ENCODE data around the gene RETN. TPM values are rescaled to one million over a fixed set of nuclear protein-coding genes. Genes with fewer than 3 reads are reported as not detected.

The RETN gene
- total and polyA plus RNA-seq, 4 donors = 2.6 TPM; not detected in 3

DNA sequence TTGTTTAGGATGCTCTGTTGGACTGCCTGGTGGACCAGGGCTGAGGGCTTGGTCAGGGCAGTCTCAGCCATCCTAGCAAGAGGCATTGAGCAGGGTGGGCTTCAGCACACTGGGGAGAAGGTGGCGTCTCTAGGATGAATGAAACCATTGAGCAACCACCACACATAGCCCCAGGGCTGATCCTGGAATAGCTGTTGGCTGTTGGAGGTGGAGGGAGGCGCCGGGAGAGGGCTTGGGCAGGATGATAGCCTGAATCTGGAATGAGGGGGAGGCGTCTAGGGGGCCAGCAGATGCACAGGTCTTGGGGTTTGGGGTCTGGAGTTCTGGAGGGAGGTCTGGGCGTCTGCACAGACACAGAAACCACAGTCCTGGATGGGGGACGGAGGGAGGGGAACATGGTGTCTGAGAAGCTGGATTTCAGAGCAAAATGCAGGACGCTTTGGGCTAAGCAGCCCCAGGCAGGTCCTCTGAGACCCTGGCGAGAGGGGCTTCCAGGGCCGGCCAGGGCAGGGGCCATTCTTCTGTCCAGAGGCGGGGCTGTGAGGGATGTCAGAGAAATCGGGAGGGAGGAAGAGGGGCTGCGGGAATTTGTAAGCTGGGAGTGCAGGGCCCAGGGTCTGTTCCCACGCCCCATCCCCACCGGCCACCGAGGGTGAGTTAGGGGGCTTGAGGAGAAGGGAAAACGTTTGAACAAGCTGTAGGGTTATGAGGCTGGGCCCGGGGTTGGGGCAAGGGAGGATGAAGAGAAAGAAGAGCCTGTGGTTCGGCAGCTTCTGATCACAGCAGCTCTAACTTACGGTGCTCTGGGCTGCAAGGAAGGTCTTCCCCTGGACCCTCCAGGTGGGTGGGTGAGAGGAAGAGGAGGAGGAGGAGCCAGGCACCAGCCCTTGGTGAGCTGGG lies 16.9 kb downstream of the RETN start:
- 33 to 43% methylated on average over 19 of the region's 19 CpGs for WGBS, 2 donors
- intact Hi-C loops (cut with DNase I) = loop anchor here in 1 of 2 donors (10.0 kb wide), 2 partner anchors 109 to 131 kb away; no protein-coding TSS in a partner anchor

DNA sequence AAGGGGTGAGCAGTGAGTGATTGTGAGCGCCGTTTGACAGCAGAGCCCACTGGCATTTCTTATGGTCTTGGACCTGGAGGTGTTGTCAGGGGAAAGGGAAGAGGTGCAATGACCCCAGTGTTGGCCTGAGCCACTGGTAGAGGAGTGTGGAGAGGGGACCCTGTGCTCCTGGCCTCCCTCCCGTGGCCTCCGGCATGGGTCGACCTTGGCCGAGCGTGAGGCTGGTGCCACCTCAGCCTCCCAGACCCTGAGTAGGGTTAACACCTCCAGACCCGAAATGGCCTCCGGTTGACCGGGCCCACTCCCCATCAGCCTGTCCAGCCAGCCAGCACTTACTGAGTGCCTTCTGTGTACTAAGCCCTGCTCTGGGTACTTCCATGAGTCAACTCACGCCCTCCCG lies 18.3 kb downstream of the RETN start:
- Histone ChIP-seq H3K27me3 (ENCODE audit: control insufficient read depth in 1 of 2, insufficient read depth in 2 of 2, low read length in 1 of 2) (no peaks in the 10 kb centered on the region), H3K4me3 (ENCODE audit: low read length in 2 of 2) (no peak overlapping the region), H3K36me3 (ENCODE audit: control insufficient read depth in 1 of 2, insufficient read depth in 2 of 2, low read length in 1 of 2) (no peaks in the 10 kb centered on the region), H3K4me1 (ENCODE audit: control insufficient read depth in 1 of 2, insufficient read depth in 2 of 2, low read length in 2 of 2) (no peaks in the 10 kb centered on the region), H3K9me3 (ENCODE audit: control insufficient read depth, low read length) (no peaks in the 10 kb centered on the region), H3K27ac (ENCODE audit: low read depth in 1 of 2, low read length in 2 of 2) (no peak overlapping the region)
- WGBS, 2 donors = 83 to 85% methylated on average over 12 of the region's 12 CpGs
- intact Hi-C loops (cut with DNase I) = loop anchor here in 1 of 2 donors (10.0 kb wide), 2 partner anchors 108 to 132 kb away; no protein-coding TSS in a partner anchor
- DNase-seq (no peak), ATAC-seq (ENCODE audit: low FRiP score) (no peak)

More for the DNA sequence above, 16.9 kb downstream of the RETN start:
- Histone ChIP-seq H3K36me3 (ENCODE audit: control insufficient read depth in 1 of 2, insufficient read depth in 2 of 2, low read length in 1 of 2) (no peaks in the 10 kb centered on the region), H3K9me3 (ENCODE audit: control insufficient read depth, low read length) (no peaks in the 10 kb centered on the region), H3K4me1 (ENCODE audit: control insufficient read depth in 1 of 2, insufficient read depth in 2 of 2, low read length in 2 of 2) (no peaks in the 10 kb centered on the region), H3K27me3 (ENCODE audit: control insufficient read depth in 1 of 2, insufficient read depth in 2 of 2, low read length in 1 of 2) (no peaks in the 10 kb centered on the region), H3K4me3 (ENCODE audit: low read length in 2 of 2) (no peak overlapping the region), H3K27ac (ENCODE audit: low read depth in 1 of 2, low read length in 2 of 2) (no peak overlapping the region)
- DNase-seq (no peak), ATAC-seq (ENCODE audit: low FRiP score) (no peak)

DNA sequence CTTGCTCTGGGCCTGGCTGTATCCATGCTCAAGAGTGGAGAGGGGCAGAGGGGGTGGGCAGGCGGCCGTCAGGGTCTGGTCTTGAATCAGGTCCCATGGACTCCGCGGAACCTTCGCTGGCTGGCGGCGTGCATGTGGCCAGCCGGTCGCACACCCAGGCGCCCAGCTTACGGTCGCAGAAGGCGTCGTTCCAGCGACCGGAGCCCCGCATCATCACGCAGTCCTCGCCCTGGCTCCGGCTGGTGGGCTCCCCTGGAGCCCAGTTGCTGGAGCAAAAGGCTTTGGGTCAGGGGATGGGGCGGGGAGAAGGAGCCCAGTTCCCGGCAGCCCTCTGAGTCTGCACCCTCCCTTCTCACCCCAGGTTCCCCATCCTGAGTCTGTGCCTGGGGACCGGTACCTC lies 20.3 kb downstream of the RETN start:
- DNase-seq (no peak), ATAC-seq (ENCODE audit: low FRiP score) (no peak)
- no peaks in the 10 kb centered on the region for H3K36me3 ChIP-seq (ENCODE audit: control insufficient read depth in 1 of 2, insufficient read depth in 2 of 2, low read length in 1 of 2)
- no peaks in the 10 kb centered on the region for H3K9me3 ChIP-seq (ENCODE audit: control insufficient read depth, low read length)
- no peaks in the 10 kb centered on the region for H3K4me1 ChIP-seq (ENCODE audit: control insufficient read depth in 1 of 2, insufficient read depth in 2 of 2, low read length in 2 of 2)
- H3K27ac ChIP-seq (ENCODE audit: low read depth in 1 of 2, low read length in 2 of 2) = no peak overlapping the region
- intact Hi-C loops (cut with DNase I) = loop anchor here in 1 of 2 donors (10.0 kb wide), 2 partner anchors 106 to 134 kb away; no protein-coding TSS in a partner anchor
- no peak overlapping the region for H3K4me3 ChIP-seq (ENCODE audit: low read length in 2 of 2)
- WGBS, 2 donors = 19 to 26% methylated on average over 23 of the region's 23 CpGs
- H3K27me3 ChIP-seq (ENCODE audit: control insufficient read depth in 1 of 2, insufficient read depth in 2 of 2, low read length in 1 of 2) = no peaks in the 10 kb centered on the region

DNA sequence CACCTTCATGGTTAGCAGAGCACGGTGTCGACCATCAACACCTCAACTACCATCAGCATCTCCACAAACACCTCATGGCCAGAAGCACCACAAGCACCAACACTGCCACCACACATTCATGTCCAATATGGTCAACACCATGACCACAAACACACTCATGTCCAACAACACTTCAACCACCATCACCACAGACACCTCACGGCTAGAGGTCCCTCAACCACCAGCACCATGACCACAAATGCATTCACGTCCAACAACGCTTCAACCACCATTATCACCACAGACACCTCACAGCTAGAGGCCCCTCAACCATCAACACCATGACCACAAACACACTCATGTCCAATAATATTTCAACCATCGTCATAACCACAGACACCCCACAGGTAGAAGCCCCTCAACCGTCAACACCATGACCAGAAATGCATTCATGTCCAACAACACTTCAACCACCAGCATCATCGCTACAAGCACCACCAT lies 22.0 kb downstream of the RETN start:
- ATAC-seq (ENCODE audit: low FRiP score) = no peak
- Histone ChIP-seq H3K27me3 (ENCODE audit: control insufficient read depth in 1 of 2, insufficient read depth in 2 of 2, low read length in 1 of 2) (no peaks in the 10 kb centered on the region), H3K4me3 (ENCODE audit: low read length in 2 of 2) (no peak overlapping the region), H3K9me3 (ENCODE audit: control insufficient read depth, low read length) (no peaks in the 10 kb centered on the region), H3K36me3 (ENCODE audit: control insufficient read depth in 1 of 2, insufficient read depth in 2 of 2, low read length in 1 of 2) (no peaks in the 10 kb centered on the region), H3K4me1 (ENCODE audit: control insufficient read depth in 1 of 2, insufficient read depth in 2 of 2, low read length in 2 of 2) (no peaks in the 10 kb centered on the region), H3K27ac (ENCODE audit: low read depth in 1 of 2, low read length in 2 of 2) (no peak overlapping the region)
- WGBS, 2 donors = 80 to 86% methylated on average over 8 of the region's 8 CpGs
- no peak for DNase-seq
- intact Hi-C loops (cut with DNase I) = no loop called here

DNA sequence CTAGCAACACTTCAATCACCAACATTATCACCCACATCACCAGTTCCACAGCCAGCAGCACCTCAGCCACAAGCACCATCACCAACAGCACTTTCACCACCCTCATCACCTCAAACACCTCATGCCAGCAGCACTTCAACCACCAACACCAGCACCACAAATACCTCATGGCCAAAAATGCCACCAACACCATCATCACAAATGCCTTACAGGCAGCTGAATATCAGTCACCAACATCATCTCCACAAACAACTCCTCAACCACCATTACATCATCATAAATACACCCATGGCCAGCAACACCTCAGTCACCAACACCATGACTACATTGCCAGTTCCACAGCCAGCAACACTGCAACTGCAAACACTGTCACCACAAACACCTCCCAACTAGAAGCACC lies 22.6 kb downstream of the RETN start:
- intact Hi-C loops (cut with DNase I) = no loop called here
- H3K27ac ChIP-seq (ENCODE audit: low read depth in 1 of 2, low read length in 2 of 2) = no peak overlapping the region
- no peaks in the 10 kb centered on the region for H3K27me3 ChIP-seq (ENCODE audit: control insufficient read depth in 1 of 2, insufficient read depth in 2 of 2, low read length in 1 of 2)
- H3K36me3 ChIP-seq (ENCODE audit: control insufficient read depth in 1 of 2, insufficient read depth in 2 of 2, low read length in 1 of 2) = no peaks in the 10 kb centered on the region
- no peak for ATAC-seq (ENCODE audit: low FRiP score)
- H3K4me1 ChIP-seq (ENCODE audit: control insufficient read depth in 1 of 2, insufficient read depth in 2 of 2, low read length in 2 of 2) = no peaks in the 10 kb centered on the region
- H3K9me3 ChIP-seq (ENCODE audit: control insufficient read depth, low read length) = no peaks in the 10 kb centered on the region
- DNase-seq = no peak
- no peak overlapping the region for H3K4me3 ChIP-seq (ENCODE audit: low read length in 2 of 2)

DNA sequence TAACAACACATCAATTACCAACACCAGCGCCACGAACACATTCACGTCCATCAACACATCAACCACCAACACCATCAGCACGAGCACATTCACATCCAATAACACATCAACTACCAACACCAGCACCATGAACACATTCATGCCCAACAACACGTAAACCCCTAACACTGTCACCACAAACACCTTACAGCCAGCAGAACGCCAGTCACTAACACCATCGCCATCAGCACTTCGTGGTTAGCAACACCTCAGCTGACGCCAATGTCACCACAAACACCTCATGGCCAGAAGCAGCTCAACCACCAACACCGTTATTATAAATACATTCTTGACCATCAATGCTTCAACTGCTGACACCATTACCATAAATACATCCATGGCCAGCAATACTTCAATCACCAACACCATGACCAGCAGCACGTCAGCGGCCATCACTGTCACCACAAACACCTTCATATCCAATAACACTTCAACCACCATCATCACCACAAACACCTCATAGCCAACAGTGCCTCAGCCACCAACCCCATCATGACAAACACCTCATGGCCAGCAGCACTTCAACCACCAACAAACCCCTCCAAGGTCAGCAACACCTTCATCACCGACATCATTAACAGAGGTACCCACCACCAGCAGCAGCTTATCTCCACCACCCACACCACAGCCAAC lies 23.7 kb downstream of the RETN start:
- DNase-seq = no peak
- no peak overlapping the region for H3K27ac ChIP-seq (ENCODE audit: low read depth in 1 of 2, low read length in 2 of 2)
- H3K4me1 ChIP-seq (ENCODE audit: control insufficient read depth in 1 of 2, insufficient read depth in 2 of 2, low read length in 2 of 2) = no peaks in the 10 kb centered on the region
- H3K4me3 ChIP-seq (ENCODE audit: low read length in 2 of 2) = no peak overlapping the region
- no peaks in the 10 kb centered on the region for H3K27me3 ChIP-seq (ENCODE audit: control insufficient read depth in 1 of 2, insufficient read depth in 2 of 2, low read length in 1 of 2)
- intact Hi-C loops (cut with DNase I) = no loop called here
- WGBS, 2 donors = 73% methylated on average over 13 of the region's 13 CpGs
- ATAC-seq (ENCODE audit: low FRiP score) = no peak
- H3K9me3 ChIP-seq (ENCODE audit: control insufficient read depth, low read length) = no peaks in the 10 kb centered on the region
- no peaks in the 10 kb centered on the region for H3K36me3 ChIP-seq (ENCODE audit: control insufficient read depth in 1 of 2, insufficient read depth in 2 of 2, low read length in 1 of 2)

DNA sequence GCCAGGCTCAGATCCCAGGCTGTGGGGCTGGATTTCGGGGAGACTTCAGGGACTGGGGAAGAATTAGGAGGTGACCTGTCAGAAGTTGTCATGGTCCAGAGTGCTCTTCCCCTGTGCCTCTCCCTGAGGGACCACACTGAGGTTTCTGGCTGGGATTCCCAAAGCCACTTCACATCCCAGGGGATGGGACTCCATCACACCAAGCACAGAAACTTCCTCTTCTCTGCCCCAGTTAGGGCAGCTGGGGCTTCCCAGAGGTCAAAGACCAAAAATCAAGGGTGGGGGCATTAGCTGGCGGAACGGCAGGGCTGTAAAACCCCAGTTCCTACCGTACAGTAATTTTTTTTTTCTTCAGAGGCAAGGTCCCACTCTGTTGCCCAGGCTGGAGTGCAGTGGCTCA lies 25.6 kb downstream of the RETN start:
- intact Hi-C loops (cut with DNase I) = no loop called here
- H3K36me3 ChIP-seq (ENCODE audit: control insufficient read depth in 1 of 2, insufficient read depth in 2 of 2, low read length in 1 of 2) = no peaks in the 10 kb centered on the region
- 54 to 63% methylated on average over 4 of the region's 4 CpGs for WGBS, 2 donors
- no peak overlapping the region for H3K27ac ChIP-seq (ENCODE audit: low read depth in 1 of 2, low read length in 2 of 2)
- H3K9me3 ChIP-seq (ENCODE audit: control insufficient read depth, low read length) = no peaks in the 10 kb centered on the region
- H3K4me1 ChIP-seq (ENCODE audit: control insufficient read depth in 1 of 2, insufficient read depth in 2 of 2, low read length in 2 of 2) = no peaks in the 10 kb centered on the region
- ATAC-seq (ENCODE audit: low FRiP score) (no peak), DNase-seq (no peak)
- no peak overlapping the region for H3K4me3 ChIP-seq (ENCODE audit: low read length in 2 of 2)
- H3K27me3 ChIP-seq (ENCODE audit: control insufficient read depth in 1 of 2, insufficient read depth in 2 of 2, low read length in 1 of 2) = no peaks in the 10 kb centered on the region

DNA sequence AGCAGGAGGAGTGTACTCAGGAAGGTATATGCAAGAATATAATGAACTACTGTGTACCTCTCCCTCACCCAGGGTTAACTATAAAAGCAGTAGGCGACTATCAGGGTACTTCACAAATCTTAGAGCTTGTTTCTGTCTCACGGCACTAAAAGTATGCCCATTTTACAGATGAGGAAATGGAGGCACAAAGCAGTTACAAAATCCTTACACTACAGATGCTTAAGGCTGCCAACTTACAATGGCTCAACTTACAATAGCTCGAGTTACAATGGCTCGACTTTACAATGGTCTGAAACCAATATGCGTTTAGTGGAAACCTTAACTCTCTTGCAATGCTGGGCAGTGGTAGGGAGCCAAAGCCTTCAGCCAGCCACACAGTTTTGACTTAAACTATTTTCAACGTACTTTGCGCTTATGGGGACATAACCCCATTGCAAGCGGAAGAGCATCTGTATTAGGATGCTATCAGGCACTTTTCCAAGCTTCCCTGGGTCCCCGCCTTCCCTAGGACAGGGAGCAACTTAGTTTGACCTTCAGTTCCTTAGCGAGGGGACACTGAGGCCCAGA lies 29.0 kb downstream of the RETN start:
- no peaks in the 10 kb centered on the region for H3K36me3 ChIP-seq (ENCODE audit: control insufficient read depth in 1 of 2, insufficient read depth in 2 of 2, low read length in 1 of 2)
- no peaks in the 10 kb centered on the region for H3K27me3 ChIP-seq (ENCODE audit: control insufficient read depth in 1 of 2, insufficient read depth in 2 of 2, low read length in 1 of 2)
- no peak overlapping the region for H3K4me3 ChIP-seq (ENCODE audit: low read length in 2 of 2)
- 77 to 81% methylated on average over 10 of the region's 10 CpGs for WGBS, 2 donors
- ATAC-seq (ENCODE audit: low FRiP score) = no peak
- no peaks in the 10 kb centered on the region for H3K4me1 ChIP-seq (ENCODE audit: control insufficient read depth in 1 of 2, insufficient read depth in 2 of 2, low read length in 2 of 2)
- no peak overlapping the region for H3K27ac ChIP-seq (ENCODE audit: low read depth in 1 of 2, low read length in 2 of 2)
- no peak for DNase-seq
- intact Hi-C loops (cut with DNase I) = no loop called here
- no peaks in the 10 kb centered on the region for H3K9me3 ChIP-seq (ENCODE audit: control insufficient read depth, low read length)

Data from aorta (tissue), 5 donors.